Fibroblast of the aortic adventitia (primary cell): ENCODE results near the gene TMEM203. TPM values are rescaled to one million over a fixed set of nuclear protein-coding genes. Genes with fewer than 3 reads are reported as not detected.

ENCODE experiments used
- DNase-seq: peaks from one replicate; pipeline ENCODE4 v3.0.0-alpha.2; 2010; ENCODE audit warnings: low read depth
- H3K4me3 ChIP-seq: 2 replicates; pipeline ENCODE4 v1.5.1; 2011; ENCODE audit warnings: low read depth, mild to moderate bottlenecking, control low read depth, low read length, moderate library complexity
- total RNA-seq: library from RNA; depleted of rRNA; stranded (reverse); fragments of >200 nt; gene quantifications from 2 replicates; pipeline ENCODE4 v1.2.3, GENCODE V29; 2012; ENCODE audit warnings: low replicate concordance
- TF ChIP-seq, protein P1 (sequence below): IDR thresholded peaks from 2 replicates; pipeline ENCODE4 v1.5.1; 2011; ENCODE audit warnings: mild to moderate bottlenecking, low read length, control low read depth, inconsistent platforms; ENCODE audit not compliant: insufficient read depth

The TMEM203 gene
- total RNA-seq, 1 donor = 32.3 TPM

- TF ChIP-seq, protein P1, sequence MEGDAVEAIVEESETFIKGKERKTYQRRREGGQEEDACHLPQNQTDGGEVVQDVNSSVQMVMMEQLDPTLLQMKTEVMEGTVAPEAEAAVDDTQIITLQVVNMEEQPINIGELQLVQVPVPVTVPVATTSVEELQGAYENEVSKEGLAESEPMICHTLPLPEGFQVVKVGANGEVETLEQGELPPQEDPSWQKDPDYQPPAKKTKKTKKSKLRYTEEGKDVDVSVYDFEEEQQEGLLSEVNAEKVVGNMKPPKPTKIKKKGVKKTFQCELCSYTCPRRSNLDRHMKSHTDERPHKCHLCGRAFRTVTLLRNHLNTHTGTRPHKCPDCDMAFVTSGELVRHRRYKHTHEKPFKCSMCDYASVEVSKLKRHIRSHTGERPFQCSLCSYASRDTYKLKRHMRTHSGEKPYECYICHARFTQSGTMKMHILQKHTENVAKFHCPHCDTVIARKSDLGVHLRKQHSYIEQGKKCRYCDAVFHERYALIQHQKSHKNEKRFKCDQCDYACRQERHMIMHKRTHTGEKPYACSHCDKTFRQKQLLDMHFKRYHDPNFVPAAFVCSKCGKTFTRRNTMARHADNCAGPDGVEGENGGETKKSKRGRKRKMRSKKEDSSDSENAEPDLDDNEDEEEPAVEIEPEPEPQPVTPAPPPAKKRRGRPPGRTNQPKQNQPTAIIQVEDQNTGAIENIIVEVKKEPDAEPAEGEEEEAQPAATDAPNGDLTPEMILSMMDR = no peak
- no peak for DNase-seq
- H3K4me3 ChIP-seq = no peak overlapping the region
Observed at GRCh38 chr9:137234758-137235423, 29.4 kb upstream of the TMEM203 start.

- DNase-seq = no peak
- TF ChIP-seq, protein P1 = no peak
- no peak overlapping the region for H3K4me3 ChIP-seq
Observed at GRCh38 chr9:137234055-137234697, 28.7 kb upstream of the TMEM203 start.

DNA sequence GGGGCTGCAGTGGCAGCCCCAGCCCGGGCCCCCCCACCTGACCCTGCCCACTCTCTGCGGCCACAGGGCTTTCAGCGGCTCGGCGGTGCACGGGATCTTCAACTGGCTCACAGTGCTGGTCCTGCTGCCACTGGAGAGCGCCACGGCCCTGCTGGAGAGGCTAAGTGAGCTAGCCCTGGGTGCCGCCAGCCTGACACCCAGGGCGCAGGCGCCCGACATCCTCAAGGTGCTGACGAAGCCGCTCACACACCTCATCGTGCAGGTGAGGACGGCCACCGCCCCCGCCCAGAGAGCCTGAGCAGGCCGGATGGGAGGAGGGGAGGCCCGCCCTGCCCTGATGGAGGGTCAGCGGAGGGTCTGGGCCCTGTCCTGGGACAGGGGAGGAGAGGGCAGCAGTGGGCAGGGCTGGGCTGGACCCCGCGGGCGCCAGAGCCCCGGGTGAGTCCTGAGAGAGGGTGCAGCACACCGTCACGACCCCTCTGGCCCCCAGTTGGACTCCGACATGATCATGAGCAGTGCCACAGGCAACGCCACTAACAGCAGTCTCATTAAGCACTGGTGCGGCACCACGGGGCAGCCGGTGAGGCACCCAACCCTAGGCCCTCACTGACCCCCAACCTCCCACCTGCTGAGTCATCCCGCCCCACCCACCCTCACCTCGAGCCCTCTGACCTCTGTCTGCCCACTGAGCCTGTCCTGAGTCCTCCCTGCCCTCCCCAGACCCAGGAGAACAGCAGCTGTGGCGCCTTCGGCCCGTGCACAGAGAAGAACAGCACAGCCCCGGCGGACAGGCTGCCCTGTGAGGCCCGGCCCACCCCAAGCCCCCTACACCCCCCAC lies 27.9 kb upstream of the TMEM203 start:
- H3K4me3 ChIP-seq = no peak overlapping the region
- TF ChIP-seq, protein P1 = no peak
- DNase-seq = no peak

- TF ChIP-seq, protein P1 = no peak
- no peak for DNase-seq
- no peak overlapping the region for H3K4me3 ChIP-seq
Observed at GRCh38 chr9:137232510-137232909, 27.1 kb upstream of the TMEM203 start.

DNA sequence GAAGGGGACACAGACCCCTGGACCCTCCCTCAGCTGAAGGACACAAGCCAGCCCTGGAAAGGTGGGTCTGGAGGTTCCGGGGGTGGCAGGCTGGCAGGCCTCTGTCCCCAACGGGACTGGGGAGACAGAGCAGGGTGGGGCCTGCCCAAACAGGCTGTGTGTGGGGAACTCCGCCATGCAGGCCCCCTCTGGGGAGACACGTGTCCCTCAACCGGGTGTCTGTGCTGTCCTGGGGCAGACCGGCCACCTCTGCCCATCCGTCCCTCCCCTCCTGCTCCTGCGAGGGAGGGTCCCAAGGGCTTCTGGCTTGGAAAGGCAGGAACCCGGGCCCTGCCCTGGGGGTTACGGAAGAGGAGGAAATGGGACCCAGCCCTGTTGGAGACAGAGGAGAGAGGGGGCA lies 26.7 kb upstream of the TMEM203 start:
- H3K4me3 ChIP-seq = no peak overlapping the region
- no peak for DNase-seq
- TF ChIP-seq, protein P1 = no peak

- TF ChIP-seq, protein P1 = no peak
- no peak for DNase-seq
- no peak overlapping the region for H3K4me3 ChIP-seq
Observed at GRCh38 chr9:137231372-137232039, 26.1 kb upstream of the TMEM203 start.
